NK-92 (cell line): Measurements from ENCODE around the gene DDX54.

Experiments
- DNase-seq: peaks from one replicate; lab custom pipeline; 2025; ENCODE audit not compliant: unreplicated experiment; lab: John Stamatoyannopoulos, UW

Gene DDX54

DNA sequence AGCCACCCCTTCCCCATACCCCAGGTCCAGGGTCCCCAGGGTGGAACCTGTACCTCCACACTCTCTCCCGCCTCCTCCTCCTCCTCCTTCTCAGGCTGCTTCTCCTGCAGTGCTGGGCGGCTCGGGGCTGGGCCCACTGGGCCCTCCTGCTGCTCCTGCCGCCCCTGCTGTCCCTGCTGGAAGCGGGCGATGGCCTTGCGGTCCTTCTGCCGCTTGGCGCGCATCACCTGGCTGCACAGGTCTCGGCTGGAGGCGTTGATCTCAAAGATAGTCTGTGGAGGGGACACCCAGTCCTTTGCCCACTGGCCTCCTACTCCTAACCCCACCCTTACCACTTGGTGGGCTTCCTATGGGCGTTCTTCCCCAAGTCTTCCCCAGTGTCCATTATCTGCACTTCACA is 21.3 kb downstream of the DDX54 start:
- no peak for DNase-seq

DNA sequence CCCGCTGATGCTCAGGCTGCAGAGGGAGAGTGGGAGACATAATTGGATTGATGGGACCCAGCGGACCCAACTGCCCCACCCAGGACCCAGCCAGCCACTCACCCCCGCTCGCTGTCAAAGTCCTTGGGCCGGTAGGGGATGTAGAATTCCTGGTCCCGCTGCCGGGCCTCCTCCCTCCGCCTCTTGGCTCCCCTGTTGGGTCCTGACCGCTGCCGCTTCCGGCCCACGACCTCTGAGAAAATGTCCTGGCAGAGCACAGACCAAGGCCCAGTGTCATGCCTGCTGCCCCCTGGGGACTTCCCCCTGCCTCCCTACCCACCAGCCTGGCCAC is 22.3 kb downstream of the DDX54 start:
- no peak for DNase-seq

DNA sequence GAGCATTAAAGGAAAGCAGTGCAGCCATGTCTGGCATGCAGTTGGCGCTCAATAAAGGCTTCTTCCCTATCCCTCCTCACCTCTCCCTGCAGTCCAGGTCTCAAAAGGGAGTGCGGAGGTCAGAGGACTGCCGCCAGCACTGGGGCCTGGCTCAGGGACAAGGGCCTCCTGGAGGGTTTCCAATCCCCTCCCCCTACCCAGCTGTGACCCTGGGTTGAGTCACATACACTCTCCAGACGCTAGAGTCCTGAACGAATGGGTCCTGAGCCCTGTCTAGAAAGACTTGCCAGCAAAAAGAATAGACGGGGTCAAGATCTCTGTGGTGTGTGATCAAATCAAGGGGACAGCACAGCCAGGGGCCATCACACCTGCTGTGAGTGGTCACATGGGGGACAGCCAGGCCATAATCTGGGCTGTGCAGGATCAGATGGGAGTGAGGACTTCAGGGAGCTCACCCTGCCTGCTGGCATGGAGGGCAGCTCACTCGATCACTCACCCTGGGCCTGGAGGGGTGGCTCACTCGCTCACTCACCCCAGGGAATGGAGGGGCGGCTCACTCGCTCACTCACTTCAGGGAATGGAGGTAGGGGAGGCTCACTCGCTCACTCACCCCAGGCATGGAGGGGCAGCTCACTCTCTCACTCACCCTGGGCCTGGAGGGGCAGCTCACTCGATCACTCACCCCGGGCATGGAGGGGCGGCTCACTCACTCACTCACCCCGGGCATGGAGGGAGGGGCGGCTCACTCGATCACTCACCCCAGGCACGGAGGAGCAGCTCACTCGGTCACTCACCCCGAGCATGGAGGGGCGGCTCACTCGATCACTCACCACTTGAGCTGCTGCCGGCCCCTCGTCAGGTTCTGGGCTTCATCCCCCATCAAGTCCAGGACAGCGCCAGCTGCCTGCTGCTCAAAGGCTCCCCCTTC is 22.9 kb downstream of the DDX54 start:
- no peak for DNase-seq

DNA sequence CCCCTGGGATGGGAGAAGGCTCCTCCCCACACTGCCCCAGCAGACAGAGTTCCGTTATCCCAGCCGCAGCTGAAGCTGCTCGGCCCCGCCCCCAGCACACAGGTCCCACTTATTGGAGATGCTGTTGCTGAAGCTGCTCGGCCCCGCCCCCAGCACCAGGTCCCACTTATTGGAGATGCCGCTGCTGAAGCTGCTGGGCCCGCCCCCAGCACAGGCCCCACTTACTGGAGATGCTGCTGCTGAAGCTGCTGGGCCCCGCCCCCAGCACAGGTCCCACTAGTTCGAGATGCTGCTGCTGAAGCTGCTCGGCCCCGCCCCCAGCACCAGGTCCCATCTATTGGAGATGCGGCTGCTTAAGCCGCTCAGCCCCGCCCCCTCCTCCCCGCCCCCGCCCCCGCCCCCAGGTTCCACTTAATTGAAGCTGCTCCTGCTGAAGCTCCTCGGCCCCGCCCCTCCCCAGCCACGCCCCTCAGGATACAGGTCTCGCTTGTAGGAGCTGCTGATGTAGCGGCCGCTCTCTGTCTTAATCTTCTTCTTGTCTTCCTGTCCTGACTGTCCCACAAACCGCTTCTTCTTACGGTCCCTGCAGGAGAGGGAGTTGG is 23.8 kb downstream of the DDX54 start:
- no peak for DNase-seq

DNA sequence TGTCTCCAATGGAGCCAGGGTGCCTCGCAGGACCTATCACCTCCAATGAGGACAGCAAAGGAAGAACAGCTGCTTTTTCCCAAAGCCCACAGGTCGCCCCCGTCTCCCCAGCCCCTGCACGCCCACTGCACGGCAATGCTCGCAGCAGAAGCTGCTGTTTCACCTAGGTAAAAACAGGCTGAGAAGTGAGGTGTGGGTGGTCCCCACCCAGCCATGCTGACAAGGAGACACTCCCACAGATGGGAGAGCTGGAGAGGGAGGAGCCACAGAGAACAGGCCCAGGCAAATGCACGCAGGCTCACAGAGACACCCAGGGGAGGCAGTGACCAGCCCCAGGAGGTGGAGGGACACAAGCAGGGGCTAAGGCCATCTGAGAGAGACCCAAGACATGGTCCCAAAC is 25.3 kb downstream of the DDX54 start:
- DNase-seq: no peak

DNA sequence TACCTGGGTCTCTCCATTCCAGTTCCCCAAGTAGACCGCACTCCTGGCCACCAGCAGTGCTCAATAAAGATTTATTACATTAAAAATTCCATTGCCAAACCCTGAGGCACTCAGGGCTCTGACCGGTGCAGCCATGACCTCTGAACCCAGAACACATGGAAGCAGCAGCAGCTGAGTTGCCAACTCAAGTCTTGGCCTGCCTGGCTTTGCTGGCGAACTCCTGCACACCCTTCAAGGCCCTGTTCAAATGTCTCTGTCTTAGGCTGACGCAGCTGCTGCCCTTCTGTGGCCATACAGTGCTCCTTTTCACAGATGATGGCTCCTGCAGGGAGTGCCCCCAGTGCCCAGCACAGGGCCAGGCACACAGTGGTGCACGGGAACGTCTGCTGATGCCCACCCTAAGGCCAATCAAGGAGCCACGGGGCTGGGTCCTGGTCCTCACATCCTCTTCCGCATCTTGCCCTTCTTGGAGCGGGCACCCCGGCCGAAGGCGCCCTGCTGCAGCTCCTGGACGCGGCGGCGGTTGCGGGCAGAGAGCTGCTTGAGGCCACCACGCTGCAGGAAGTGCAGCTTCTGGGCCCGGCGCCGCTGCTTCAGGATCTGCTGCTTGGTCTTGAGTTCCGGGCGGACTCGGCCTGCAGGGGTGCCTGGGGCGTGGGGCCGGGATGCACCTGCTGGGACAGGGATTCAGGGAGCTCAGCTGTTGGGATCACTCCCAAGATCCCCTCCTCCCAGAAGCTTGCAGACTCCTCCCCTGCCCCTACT is 26.7 kb downstream of the DDX54 start:
- DNase-seq: no peak

DNA sequence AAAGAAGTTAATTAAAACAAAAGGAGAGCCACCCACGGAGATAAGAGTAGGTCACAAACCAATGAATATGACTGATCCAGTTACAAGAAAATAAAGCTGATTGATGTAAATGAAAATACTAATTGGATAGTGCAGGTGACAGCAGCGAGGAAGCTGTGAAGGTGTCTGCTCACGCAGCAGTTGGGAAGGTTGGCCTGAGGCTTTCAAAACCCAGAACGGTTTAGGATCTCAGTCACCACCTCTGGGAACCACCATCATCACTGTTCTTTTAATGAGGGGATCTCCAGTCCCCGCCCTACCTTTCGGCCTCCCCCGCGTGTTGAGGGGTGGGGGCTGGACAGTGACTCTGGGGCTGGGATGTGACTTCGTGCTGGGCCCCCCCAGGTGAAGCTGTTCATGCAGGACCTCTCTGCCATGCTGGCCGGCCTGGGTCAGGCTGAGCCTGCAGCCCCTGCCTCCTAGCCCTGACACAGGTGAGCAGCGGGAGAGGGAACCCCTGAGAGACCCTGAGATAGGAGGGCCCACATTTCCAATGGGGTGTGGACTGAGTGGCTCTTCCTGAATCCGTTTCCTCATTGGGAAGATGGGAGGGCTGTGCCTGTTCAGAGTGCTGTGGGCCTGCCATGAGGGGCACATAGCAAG is 27.9 kb downstream of the DDX54 start:
- DNase-seq: no peak

DNA sequence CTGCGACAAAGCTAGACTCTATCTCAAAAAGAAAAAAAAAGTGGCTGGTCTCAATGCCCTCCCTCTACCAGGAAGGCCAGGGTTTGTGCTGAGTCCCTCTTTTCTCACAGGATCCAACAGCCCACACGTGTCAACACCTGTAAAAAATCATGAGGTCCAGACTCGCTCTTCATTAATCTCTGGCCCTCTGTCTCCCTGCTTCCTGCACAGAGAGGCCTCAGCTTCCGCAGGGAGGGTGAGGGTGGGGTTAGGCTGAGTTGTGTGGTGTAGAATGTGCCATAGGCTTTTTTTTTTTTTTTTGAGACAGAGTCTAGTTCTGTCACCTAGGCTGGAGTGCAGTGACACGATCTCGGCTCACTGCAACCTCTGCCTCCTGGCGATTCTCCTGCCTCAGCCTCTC is 29.6 kb downstream of the DDX54 start:
- DNase-seq: no peak

DNA sequence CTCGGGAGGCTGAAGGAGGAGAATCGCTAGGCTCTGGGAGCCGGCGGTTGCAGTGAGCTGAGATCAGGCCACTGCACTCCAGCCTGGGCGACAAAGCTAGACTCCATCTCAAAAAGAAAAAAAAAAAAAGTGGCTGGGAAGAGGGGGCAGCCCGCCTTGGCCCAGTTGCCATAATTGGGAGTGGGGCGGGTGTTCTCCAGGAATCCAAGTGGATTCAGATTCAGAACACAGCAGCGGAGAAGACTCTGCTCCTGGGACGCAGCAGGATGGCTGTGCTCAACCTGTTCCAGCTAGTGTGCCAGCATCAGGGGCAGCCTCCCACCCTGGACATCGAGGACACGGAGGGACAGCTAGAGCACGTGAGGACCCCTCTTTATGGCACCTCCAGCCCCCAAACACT is 30.2 kb downstream of the DDX54 start:
- no peak for DNase-seq

DNA sequence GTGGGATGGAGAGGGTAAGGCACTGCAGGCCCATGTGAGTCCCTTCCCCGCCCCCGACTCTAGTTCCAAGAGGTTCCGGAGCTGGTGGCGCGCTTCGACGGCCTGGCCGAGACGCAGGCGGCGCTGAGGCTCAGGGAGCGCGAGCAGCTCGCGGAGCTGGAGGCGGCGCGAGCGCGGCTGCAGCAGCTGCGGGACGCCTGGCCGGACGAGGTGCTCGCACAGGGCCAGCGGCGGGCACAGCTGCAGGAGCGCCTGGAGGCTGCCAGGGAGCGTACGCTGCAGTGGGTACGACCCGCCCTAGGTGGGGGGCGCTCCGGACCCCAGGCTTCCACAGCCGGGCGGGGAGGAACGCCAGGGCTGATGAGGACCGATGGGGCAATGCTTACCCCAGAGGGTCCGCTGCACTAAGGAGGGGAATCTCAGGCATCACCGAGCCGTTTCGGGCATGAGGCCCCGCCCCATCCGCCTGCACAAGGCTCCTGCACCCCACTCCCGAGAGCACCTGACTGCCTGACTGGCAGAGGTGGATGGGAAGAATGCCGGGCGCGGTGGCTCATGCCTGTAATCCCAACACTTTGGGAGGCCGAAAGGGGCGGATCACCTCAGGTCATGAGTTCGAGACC is 30.8 kb downstream of the DDX54 start:
- DNase-seq: no peak

DNA sequence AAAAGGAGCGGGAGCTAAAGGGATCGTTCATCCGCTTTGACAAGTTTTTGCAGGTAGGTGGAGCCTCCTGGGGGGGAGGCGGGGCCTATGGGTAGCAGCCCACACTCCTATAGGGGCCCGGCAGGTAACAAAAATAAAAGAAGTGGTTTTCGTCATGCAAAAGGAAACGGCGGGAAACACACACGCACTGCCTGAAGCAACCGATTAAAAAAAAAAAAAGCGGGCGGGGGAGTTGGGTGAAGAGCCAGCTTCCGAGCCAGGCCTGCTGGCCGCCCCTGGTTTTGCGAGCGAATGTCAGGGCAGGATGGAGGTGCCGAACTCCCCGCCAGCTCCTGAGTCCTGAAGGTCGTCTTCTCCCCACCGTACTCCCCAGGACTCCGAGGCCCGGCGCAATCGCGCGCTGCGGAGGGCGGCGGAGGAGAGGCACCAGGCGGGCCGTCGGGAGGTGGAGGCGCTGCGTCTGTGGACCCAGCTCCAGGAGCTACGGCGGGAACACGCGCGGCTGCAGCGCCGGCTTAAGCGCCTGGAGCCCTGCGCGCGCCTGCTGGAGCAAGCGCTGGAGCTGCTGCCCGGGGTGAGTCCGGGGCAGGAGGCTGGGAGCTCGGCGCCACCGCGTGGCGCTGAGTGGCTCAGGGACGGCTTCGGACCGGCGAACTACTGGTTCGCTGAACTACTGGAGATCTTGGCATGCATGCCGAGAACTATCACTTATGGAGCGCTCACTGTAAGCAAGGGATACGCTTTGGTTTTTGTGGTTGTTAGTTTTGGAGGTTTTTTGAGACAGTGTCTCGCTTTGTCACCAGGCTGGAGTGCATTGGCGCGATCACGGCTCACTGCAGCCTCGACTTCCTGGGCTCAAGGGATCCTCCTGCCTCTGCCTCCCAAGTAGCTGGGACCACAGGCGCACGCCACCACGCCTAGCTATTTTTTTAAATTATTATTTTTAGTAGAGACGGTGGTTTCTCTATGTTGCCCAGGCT is 32.2 kb downstream of the DDX54 start:
- DNase-seq: no peak

DNA sequence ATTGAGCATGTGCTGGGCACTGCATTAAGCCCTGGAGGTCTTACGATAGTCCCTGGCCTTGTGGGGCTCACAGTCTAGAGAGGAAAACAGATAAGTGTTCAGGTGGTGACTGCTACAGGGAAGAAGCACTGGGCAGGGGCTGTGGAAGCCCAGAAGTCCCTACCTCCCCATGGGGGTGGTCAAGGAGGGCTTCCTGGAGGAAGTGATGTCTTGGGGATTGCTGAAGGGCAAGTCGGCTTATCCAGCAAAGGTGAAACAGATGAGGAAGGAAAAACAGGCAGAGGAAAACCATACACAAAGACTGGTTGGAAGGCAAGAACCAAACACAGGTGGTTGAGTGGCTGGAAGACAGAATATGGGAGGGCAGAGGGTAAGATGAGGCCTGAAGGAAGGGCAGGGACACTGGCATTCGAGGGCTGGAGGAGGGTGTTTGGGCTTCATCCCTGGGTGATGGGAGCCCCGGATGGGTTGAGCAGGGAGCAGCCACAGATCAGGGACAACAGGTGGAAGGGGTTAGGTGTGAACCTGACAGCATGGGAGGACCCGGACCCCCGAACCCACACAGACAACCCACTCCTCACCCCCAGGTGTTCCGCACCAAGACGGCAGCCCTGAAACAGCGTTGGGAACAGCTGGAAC is 33.0 kb downstream of the DDX54 start:
- no peak for DNase-seq

DNA sequence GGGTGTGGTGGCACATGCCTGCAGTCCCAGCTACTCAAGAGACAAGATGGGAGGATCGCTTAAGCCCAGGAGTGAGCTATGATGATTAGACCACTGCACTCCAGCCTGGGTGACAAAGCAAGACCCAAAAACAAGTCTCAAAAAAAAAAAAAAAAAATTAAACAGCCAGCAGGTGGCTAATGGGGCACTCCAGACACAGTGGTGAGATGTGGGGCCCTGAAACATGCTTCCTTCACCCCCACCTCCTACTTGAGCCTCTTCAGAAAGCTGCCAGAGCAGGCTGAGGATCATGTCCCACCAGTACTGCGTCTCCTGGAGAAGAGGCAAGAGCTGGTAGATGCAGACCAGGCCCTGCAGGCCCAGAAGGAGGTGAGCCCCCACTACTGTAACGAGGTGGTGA is 33.6 kb downstream of the DDX54 start:
- no peak for DNase-seq

DNA sequence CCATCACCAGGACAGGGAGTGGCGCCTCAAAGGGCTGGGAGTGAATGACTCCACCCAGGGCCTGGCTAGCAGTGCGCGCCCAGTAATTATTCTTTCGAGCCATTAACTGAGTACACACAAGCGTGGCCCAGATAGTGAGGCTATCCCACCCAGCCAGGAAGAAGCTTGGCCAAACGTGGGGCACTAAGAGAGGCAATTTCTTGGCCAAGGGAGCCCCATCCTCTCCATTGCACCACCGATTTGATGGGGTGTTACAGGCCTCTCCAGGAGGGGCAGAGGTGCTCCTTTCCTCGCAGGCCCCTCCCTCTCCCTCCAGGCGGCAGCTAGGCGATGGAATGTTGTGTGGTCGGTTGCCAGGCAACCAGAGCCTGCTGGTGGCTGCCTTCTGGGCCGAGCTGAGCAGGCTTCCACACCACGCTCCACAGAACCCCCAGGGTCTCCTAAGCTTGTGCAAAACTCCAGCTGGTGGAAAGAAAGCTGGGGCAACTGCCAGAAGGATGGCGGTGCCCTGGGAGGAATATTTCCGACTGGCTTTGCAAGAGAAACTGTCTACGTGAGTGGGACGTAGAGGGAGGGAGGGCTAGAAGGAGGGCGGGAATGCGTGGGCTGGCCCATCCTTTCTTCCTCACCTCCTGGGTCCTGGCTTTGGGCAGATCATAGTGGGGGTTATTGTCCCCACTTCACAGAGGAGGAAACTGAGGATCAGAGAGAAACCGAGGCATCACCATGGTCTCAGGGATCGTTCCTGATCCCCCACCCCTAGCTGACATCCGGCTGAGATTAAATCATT is 35.7 kb downstream of the DDX54 start, which contains the start of gene CFAP73:
TSS of gene CFAP73 (plus strand) at position 364 of the 790 bp plus-strand sequence. CDS start at position 498, 134 bp downstream.
- DNase-seq: no peak

DNA sequence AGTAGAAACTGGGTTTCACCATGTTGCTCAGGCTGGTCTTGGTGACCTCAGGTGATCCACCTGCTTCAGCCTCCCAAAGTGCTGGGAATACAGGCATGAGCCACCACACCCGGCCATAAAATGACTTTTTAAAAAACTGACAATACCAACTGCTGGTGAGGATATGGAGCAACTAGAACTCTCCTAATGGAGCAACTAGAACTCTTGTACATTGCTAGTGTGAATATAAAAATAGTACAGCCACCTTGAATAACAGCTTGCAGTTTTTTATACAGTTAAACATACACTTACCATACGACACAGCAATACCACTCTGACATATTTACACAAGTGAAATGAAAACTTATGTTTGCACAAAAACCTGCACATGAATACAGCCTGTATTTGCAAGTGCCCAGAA is 38.3 kb downstream of the DDX54 start:
- no peak for DNase-seq

DNA sequence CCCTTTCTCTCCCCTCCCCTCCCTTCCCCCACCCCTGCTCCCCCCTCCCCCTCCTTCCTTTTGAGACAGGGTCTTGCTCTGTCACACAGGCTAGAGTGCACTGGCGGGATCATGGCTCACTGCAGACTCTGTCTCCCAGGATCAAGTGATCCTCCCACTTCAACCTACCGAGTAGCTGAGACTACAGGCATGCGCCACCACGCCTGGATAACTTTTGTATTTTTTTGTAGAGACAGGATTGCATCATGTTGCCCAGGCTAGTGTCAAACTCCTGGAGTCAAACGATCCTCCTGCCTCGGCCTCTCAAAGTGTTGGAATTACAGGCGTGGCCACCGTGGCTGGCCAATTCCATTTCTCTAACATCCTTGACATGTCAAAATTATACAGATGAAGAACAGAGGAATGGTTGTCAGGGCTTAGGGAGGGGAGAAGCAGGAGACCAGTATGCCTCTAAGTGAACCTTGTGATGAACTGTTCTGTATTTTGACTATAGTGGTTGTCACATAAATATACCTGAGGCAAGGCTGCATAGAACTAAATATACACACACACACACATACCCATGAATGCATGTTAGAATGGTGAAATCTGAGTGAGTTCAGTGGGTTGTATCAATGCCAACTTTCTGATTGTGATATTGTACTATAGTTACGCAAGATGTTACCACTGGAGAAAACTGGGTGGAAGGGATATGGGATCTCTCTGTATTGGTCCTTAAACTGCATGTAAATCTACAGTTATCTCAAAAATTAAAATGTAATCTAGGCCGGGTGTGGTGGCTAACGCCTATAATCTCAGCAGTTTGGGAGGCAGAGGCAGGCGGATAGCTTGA is 39.3 kb downstream of the DDX54 start:
- DNase-seq: no peak

DNA sequence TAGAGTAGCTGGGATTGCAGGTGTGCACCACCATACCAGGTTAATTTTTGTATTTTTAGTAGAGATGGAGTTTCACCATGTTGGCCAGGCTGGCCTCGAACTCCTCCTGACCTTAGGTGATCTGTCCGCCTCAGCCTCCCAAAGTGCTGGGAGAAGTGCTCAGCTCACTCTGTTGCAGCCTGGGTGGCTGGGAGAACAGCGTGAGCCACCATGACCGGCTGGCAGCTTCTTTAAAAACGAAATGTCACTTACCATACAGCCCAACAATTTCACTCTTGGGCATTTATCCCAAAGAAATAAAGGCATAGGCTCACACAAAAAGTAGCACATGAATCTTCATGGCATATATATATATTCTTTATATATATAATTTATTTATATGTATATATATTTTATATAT is 40.5 kb downstream of the DDX54 start:
- DNase-seq: no peak

DNA sequence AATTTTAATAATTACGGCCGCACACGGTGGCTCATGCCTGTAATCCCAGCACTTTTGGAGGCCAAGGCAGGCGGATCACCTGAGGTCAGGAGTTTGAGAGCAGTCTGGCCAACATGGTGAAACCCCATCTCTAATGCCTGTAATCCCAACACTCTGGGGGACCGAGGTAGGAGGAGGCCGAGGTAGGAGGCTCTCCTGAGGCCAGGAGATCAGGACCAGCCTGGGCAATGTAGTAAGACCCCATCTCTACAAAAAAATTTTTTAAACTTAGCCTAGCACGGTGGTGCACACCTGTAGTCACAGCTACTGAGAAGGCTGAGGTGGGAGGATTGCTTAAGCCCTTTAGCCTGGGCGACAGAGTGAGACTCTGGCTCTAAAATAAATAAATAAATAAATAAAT is 41.3 kb downstream of the DDX54 start:
- DNase-seq: no peak
